Fibroblast of pulmonary artery (primary cell): Measurements from ENCODE around the gene RBCK1.
A peak's percentile ranks its signal among the peaks of the same experiment; 100 is the strongest.
"Not testable (repeated sequence)": the region's sequence is repeated elsewhere in the genome, so short reads cannot be mapped to it uniquely, and the experiment has no call there.

Source experiments
- DNase-seq: peaks from one replicate; pipeline ENCODE4 v3.0.0-alpha.2; 2010; ENCODE audit warnings: low read depth
- H3K4me3 ChIP-seq: replicated peaks from 2 replicates; pipeline ENCODE4 v1.5.1; 2011; ENCODE audit warnings: low read depth, mild to moderate bottlenecking, control low read depth, low read length, moderate library complexity
- CTCF ChIP-seq: IDR thresholded peaks from 2 replicates; pipeline ENCODE4 v1.5.1; 2011; ENCODE audit warnings: mild to moderate bottlenecking, control low read depth, low read length, inconsistent platforms; ENCODE audit errors: missing control alignments

RBCK1 gene

GRCh38 chr20:472137-472846 is 64.2 kb downstream of the RBCK1 start:
- DNase-seq, result no peak
- TF ChIP-seq CTCF, result no peak
- no peak overlapping the region for H3K4me3 ChIP-seq

- TF ChIP-seq CTCF, result no peak
- no peak for DNase-seq
- no peak overlapping the region for H3K4me3 ChIP-seq
These were observed 64.8 kb downstream of the RBCK1 start for GRCh38 chr20:472889-473292.

GRCh38 chr20:474581-474980 is 66.5 kb downstream of the RBCK1 start:
- no peak for TF ChIP-seq CTCF
- H3K4me3 ChIP-seq, result no peak overlapping the region
- no peak for DNase-seq

GRCh38 chr20:475463-476357 is 67.6 kb downstream of the RBCK1 start:
- no peak for TF ChIP-seq CTCF
- H3K4me3 ChIP-seq, result no peak overlapping the region
- no peak for DNase-seq

- DNase-seq, H3K4me3 ChIP-seq: not testable (repeated sequence)
These were observed 68.6 kb downstream of the RBCK1 start for GRCh38 chr20:476561-477249.

- peak; percentile 85 for DNase-seq
- no peak overlapping the region for H3K4me3 ChIP-seq
- TF ChIP-seq CTCF, result no peak
These were observed 70.2 kb downstream of the RBCK1 start for GRCh38 chr20:478010-478948.
